ENCODE measurements around the gene RER1.

- TF ChIP-seq CTCF (IDR thresholded peaks at IDR 0.05) (no peak), POLR2A (IDR thresholded peaks at IDR 0.05) (no peak)
Observed at GRCh38 chr1:2433936-2434655, 42.5 kb downstream of the RER1 start.
